Suppressor macrophage (primary cell): ENCODE results near the gene TPP2.
A peak's percentile ranks its signal among the peaks of the same experiment; 100 is the strongest.

ENCODE experiments used
- DNase-seq, 4 experiments: peaks; one replicate each; pipeline ENCODE4 v3.0.0-alpha.2; 2020 to 2022

The TPP2 gene

GRCh38 chr13:102597029-102597961 is 509 bp downstream of the TPP2 start:
- DNase-seq: peak; percentile 30 to 59 (median 52)

GRCh38 chr13:102598061-102598460 is 1.3 kb downstream of the TPP2 start:
- peak in 1 of 4 experiments; percentile 5 for DNase-seq

- no peak for DNase-seq
Observed at GRCh38 chr13:102599426-102600012, 2.7 kb downstream of the TPP2 start.

GRCh38 chr13:102606537-102607309 is 9.9 kb downstream of the TPP2 start:
- no peak for DNase-seq

- peak in 1 of 4 experiments; percentile 4 for DNase-seq
Observed at GRCh38 chr13:102608974-102609373, 12.2 kb downstream of the TPP2 start.

- no peak for DNase-seq
Observed at GRCh38 chr13:102609696-102610095, 12.9 kb downstream of the TPP2 start.

GRCh38 chr13:102610296-102610895 is 13.6 kb downstream of the TPP2 start:
- no peak for DNase-seq

GRCh38 chr13:102617697-102618350 is 21.0 kb downstream of the TPP2 start:
- DNase-seq: no peak

- DNase-seq: no peak
Observed at GRCh38 chr13:102620516-102620915, 23.7 kb downstream of the TPP2 start.

- no peak for DNase-seq
Observed at GRCh38 chr13:102626928-102627327, 30.1 kb downstream of the TPP2 start.

- no peak for DNase-seq
Observed at GRCh38 chr13:102628559-102628958, 31.8 kb downstream of the TPP2 start.

- DNase-seq: no peak
Observed at GRCh38 chr13:102631198-102631597, 34.4 kb downstream of the TPP2 start.

- peak in 1 of 4 experiments; percentile 5 for DNase-seq
Observed at GRCh38 chr13:102638741-102639140, 42.0 kb downstream of the TPP2 start.

- no peak for DNase-seq
Observed at GRCh38 chr13:102642029-102642428, 45.2 kb downstream of the TPP2 start.

- DNase-seq: no peak
Observed at GRCh38 chr13:102642475-102642874, 45.7 kb downstream of the TPP2 start.

GRCh38 chr13:102643656-102644055 is 46.9 kb downstream of the TPP2 start:
- no peak for DNase-seq

GRCh38 chr13:102645701-102646100 is 48.9 kb downstream of the TPP2 start:
- no peak for DNase-seq

- DNase-seq: no peak
Observed at GRCh38 chr13:102648046-102648445, 51.3 kb downstream of the TPP2 start.

GRCh38 chr13:102650444-102650843 is 53.7 kb downstream of the TPP2 start:
- DNase-seq: no peak

- DNase-seq: no peak
Observed at GRCh38 chr13:102651392-102651791, 54.6 kb downstream of the TPP2 start.

GRCh38 chr13:102651892-102652291 is 55.1 kb downstream of the TPP2 start:
- DNase-seq: no peak

- no peak for DNase-seq
Observed at GRCh38 chr13:102654756-102655155, 58.0 kb downstream of the TPP2 start.
